SK-N-SH (cell line): ENCODE data around the gene ADCY6. TPM values are rescaled to one million over a fixed set of nuclear protein-coding genes. Genes with fewer than 3 reads are reported as not detected.
"Not testable (repeated sequence)": the region's sequence is repeated elsewhere in the genome, so short reads cannot be mapped to it uniquely, and the experiment has no call there.

Source experiments
- CTCF ChIA-PET: fragments of 300-600, 350-600 bp; formaldehyde crosslinking; extraction: SDS; loops from one replicate; lab custom pipeline; 2021; lab: Yijun Ruan, JAX
- POLR2A ChIA-PET: fragments of 350-600 bp; sonication (Branson Sonifier 250); formaldehyde crosslinking; extraction: SDS; loops from one replicate; lab custom pipeline; 2020; ENCODE audit warnings: antibody characterized with exemption, inconsistent platforms; lab: Yijun Ruan, JAX
- DNase-seq: peaks from one replicate; pipeline ENCODE4 v3.0.0; 2012
- H2AFZ ChIP-seq: fragments of 200-600 bp; sonication (generic); 2 replicates; pipeline ENCODE4 v1.8.1; 2016; ENCODE audit warnings: antibody characterized with exemption, mild to moderate bottlenecking, low read depth
- H3F3A ChIP-seq: fragments of 200-600 bp; sonication (generic); replicated peaks from 2 replicates; pipeline ENCODE3; 2016; ENCODE audit warnings: antibody characterized with exemption, mild to moderate bottlenecking; ENCODE audit not compliant: insufficient read depth
- H3K27ac ChIP-seq, 2 experiments: fragments of 200-500 bp in 1 of 2; fragments of 200-600 bp in 1 of 2; sonication (Bioruptor generic) in 1 of 2; sonication (generic), shearing (Covaris generic) in 1 of 2; 2 replicates each; pipeline versions ENCODE4 v1.5.1 to v1.6.1; 2014 to 2016; ENCODE audit warnings: low read depth in 2 of 2, inconsistent platforms in 1 of 2, low read length in 1 of 2, mild to moderate bottlenecking in 1 of 2, mixed read lengths in 1 of 2
- H3K27me3 ChIP-seq: fragments of 200-600 bp; sonication (generic), shearing (Covaris generic); 2 replicates; pipeline ENCODE4 v1.6.1; 2016; ENCODE audit warnings: mixed run types; ENCODE audit not compliant: insufficient read depth
- H3K36me3 ChIP-seq, 2 experiments: fragments of 200-500 bp in 1 of 2; fragments of 200-600 bp in 1 of 2; sonication (Bioruptor generic) in 1 of 2; sonication (generic) in 1 of 2; replicated peaks in 1 of 2; 2 replicates each; pipeline versions ENCODE3 to v1.5.1; 2014 to 2016; ENCODE audit warnings: low read length in 1 of 2, mild to moderate bottlenecking in 1 of 2; ENCODE audit not compliant: insufficient read depth in 2 of 2, control insufficient read depth in 1 of 2
- H3K4me1 ChIP-seq, 2 experiments: fragments of 200-500 bp in 1 of 2; fragments of 200-600 bp in 1 of 2; sonication (Bioruptor generic) in 1 of 2; sonication (generic), shearing (Covaris generic) in 1 of 2; 2 replicates each; pipeline versions ENCODE4 v1.5.1 to v1.6.1; 2014 to 2016; ENCODE audit warnings: low read depth in 1 of 2, low read length in 1 of 2, mixed run types in 1 of 2; ENCODE audit not compliant: insufficient read depth in 2 of 2, control insufficient read depth in 1 of 2
- H3K4me2 ChIP-seq: fragments of 200-600 bp; sonication (generic), shearing (Covaris generic); 2 replicates; pipeline ENCODE4 v1.6.1; 2017; ENCODE audit warnings: mixed run types
- H3K4me3 ChIP-seq, 2 experiments: fragments of 200-500 bp in 1 of 2; fragments of 200-600 bp in 1 of 2; sonication (Bioruptor generic) in 1 of 2; sonication (generic), shearing (Covaris generic) in 1 of 2; 2 replicates each; pipeline versions ENCODE4 v1.5.1 to v1.8.1; 2014 to 2016; ENCODE audit warnings: low read depth in 2 of 2, inconsistent platforms in 1 of 2, low read length in 1 of 2, mild to moderate bottlenecking in 1 of 2, mixed read lengths in 1 of 2, moderate library complexity in 1 of 2
- H3K79me2 ChIP-seq: fragments of 200-600 bp; sonication (generic); 2 replicates; pipeline ENCODE4 v1.8.1; 2017; ENCODE audit warnings: mild to moderate bottlenecking; ENCODE audit not compliant: insufficient read depth
- H3K9ac ChIP-seq: fragments of 200-600 bp; sonication (generic); 2 replicates; pipeline ENCODE4 v1.6.1; 2017; ENCODE audit warnings: mixed run types
- H3K9me2 ChIP-seq: fragments of 200-600 bp; sonication (generic); 2 replicates; pipeline ENCODE4 v1.6.1; 2017; ENCODE audit warnings: mixed run types
- H3K9me3 ChIP-seq: fragments of 200-600 bp; sonication (generic); 2 replicates; pipeline ENCODE4 v1.6.1; 2017; ENCODE audit warnings: mixed run types, mild to moderate bottlenecking, moderate library complexity
- H4K20me1 ChIP-seq: fragments of 200-600 bp; sonication (generic); 2 replicates; pipeline ENCODE4 v1.6.1; 2017; ENCODE audit warnings: mild to moderate bottlenecking, mixed run types; ENCODE audit not compliant: insufficient read depth
- CHD2 ChIP-seq: fragments of 150-350 bp; IDR thresholded peaks from 2 replicates; pipeline ENCODE4 v1.6.1; 2018; ENCODE audit warnings: low read length; ENCODE audit not compliant: partially characterized antibody
- EP300 ChIP-seq, 2 experiments: IDR thresholded peaks; 2 replicates each; pipeline versions ENCODE4 v1.4.0 to v1.6.1; 2012; ENCODE audit warnings: borderline replicate concordance in 1 of 2, low read depth in 1 of 2, low read length in 1 of 2
- FOXJ3 ChIP-seq: sonication (generic); formaldehyde crosslinking; IDR thresholded peaks from 2 replicates; pipeline ENCODE4 v1.5.1; 2020; ENCODE audit warnings: mild to moderate bottlenecking, missing genetic modification reagents
- GATA2 ChIP-seq: sonication (generic); formaldehyde crosslinking; IDR thresholded peaks from 2 replicates; pipeline ENCODE4 v1.5.0; 2020; ENCODE audit warnings: mild to moderate bottlenecking, missing genetic modification reagents
- JUND ChIP-seq: IDR thresholded peaks from 2 replicates; pipeline ENCODE4 v1.4.0; 2012
- NRF1 ChIP-seq: IDR thresholded peaks from 2 replicates; pipeline ENCODE4 v1.6.1; 2012; ENCODE audit warnings: low read depth, mild to moderate bottlenecking, low read length
- SIN3A ChIP-seq: IDR thresholded peaks from 2 replicates; pipeline ENCODE4 v1.6.1; 2012; ENCODE audit warnings: low read depth, mild to moderate bottlenecking, low read length, moderate library complexity, borderline replicate concordance
- whole genome bisulfite sequencing: methylation state at CpG from one replicate; pipeline ENCODE4 v1.1.6; 2017; ENCODE audit warnings: low lambda C conversion rate; 5-methylcytosine and 5-hydroxymethylcytosine counted together
- polyA plus RNA-seq, 3 experiments: library from polyadenylated mRNA; depleted of rRNA; stranded (reverse); fragments of >200 nt; gene quantifications; 2 replicates each; pipeline ENCODE4 v1.2.3, GENCODE V29; 2012
- TF ChIP-seq, protein P1 (sequence below): IDR thresholded peaks from 2 replicates; pipeline ENCODE4 v1.4.0; 2012; ENCODE audit warnings: low read depth, borderline replicate concordance
- TF ChIP-seq, protein P2 (sequence below): IDR thresholded peaks from 2 replicates; pipeline ENCODE4; 2012
- TF ChIP-seq, protein P3 (sequence below): IDR thresholded peaks from 2 replicates; pipeline ENCODE4 v1.4.0; 2012; ENCODE audit warnings: low read depth, borderline replicate concordance

ADCY6 gene
- polyA plus RNA-seq, 1 of the 3 experiments (the other 2 are of a cell fraction) = 36.0 TPM

GRCh38 chr12:48720171-48720570 is 68.7 kb downstream of the ADCY6 start:
- POLR2A ChIA-PET, DNase-seq, H3K27ac ChIP-seq, H3K4me2 ChIP-seq, H3K36me3 ChIP-seq, H3K4me3 ChIP-seq, H3K27me3 ChIP-seq, H2AFZ ChIP-seq, H3K4me1 ChIP-seq, H3K9me3 ChIP-seq, H4K20me1 ChIP-seq, H3K9me2 ChIP-seq, CTCF ChIA-PET, H3K9ac ChIP-seq: not testable (repeated sequence)
- Histone ChIP-seq H3F3A (peaks cover 21% of the 10 kb centered on the region), H3K79me2 (peaks cover 18% of the 10 kb centered on the region)
- 88% methylated on average over 1 of the region's 2 CpGs for WGBS

DNA sequence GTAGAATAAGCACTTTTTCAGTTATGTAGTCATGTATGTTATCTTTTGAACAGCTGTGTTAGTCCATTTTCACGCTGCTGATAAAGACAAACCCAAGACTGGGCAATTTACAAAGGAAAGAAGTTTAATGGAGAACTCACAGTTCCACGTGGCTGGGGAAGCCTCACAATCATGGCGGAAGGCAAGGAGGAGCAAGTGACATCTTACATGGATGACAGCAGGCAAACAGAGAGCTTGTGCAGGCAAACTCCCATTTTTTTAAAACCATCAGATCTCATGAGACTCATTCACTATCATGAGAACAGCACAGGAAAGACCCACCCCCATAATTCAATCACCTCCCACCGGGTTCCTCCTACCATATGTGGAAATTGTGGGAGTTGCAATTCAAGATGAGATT is 69.9 kb downstream of the ADCY6 start:
- H3K4me3 ChIP-seq, H3K27me3 ChIP-seq, H3K4me1 ChIP-seq, POLR2A ChIA-PET, H3K9ac ChIP-seq, H3K36me3 ChIP-seq, H3K9me3 ChIP-seq, H3K4me2 ChIP-seq, DNase-seq, H3K9me2 ChIP-seq, H3K27ac ChIP-seq, H2AFZ ChIP-seq: not testable (repeated sequence)
- H4K20me1 ChIP-seq = peaks cover 17% of the 10 kb centered on the region
- WGBS = 75% methylated on average over 4 of the region's 4 CpGs
- CTCF ChIA-PET = interaction anchor here (1.5 kb wide), 1 partner anchor 96 kb away, joined by 5 read pairs; no protein-coding TSS in a partner anchor
- peaks cover 21% of the 10 kb centered on the region for H3F3A ChIP-seq
- peaks cover 29% of the 10 kb centered on the region for H3K79me2 ChIP-seq

DNA sequence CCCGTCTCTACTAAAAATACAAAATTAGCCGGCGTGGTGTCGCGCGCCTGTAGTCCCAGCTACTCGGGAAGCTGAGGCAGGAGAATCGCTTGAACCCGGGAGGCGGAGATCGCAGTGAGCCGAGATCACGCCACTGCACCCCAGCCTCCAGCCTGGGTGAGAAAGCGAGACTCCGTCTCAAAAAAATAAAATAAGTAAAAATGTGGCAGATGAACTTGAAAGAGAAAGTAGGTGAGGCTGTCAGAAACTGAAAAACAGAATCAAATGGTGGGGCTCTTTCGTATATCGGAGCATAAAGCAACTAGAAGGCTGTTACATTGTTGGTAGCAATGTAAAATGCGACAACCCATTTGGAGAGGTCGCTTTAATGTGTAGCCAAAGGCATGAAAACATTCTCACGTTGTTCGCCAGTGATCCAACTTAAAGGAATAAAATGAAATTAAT is 71.6 kb downstream of the ADCY6 start:
- no peak for DNase-seq

More for the DNA sequence above, 71.6 kb downstream of the ADCY6 start:
- H3K36me3 ChIP-seq = peaks cover 11 to 26% of the 10 kb centered on the region in 2 experiments
- H3K79me2 ChIP-seq = peaks cover 47% of the 10 kb centered on the region
- peak overlapping the region; percentile 77 for H3K4me2 ChIP-seq
- no peaks in the 10 kb centered on the region for H3K27me3 ChIP-seq
- peak overlapping the region; percentile 76 to 80 for H3K4me3 ChIP-seq
- H3K9me3 ChIP-seq = no peaks in the 10 kb centered on the region
- H2AFZ ChIP-seq = peak overlapping the region; percentile 97
- POLR2A ChIA-PET = no interaction called here
- H3K27ac ChIP-seq = peak overlapping the region; percentile 78 to 93
- CTCF ChIA-PET = interaction anchor here (1.2 kb wide), 1 partner anchor 36 kb away, joined by 5 read pairs; no protein-coding TSS in a partner anchor
- H4K20me1 ChIP-seq = peaks cover 25% of the 10 kb centered on the region
- 7% methylated on average over 20 of the region's 21 CpGs for WGBS
- TF ChIP-seq CHD2 (no peak), EP300 (IDR thresholded peaks at IDR 0.05; ENCODE audit: borderline replicate concordance in 1 of 2, low read depth in 1 of 2, low read length in 1 of 2) (no peak), SIN3A (no peak), JUND (no peak), GATA2 (CRISPR knock-in tag) (no peak), NRF1 (no peak), FOXJ3 (CRISPR knock-in tag) (no peak)
- TF ChIP-seq, protein P1, sequence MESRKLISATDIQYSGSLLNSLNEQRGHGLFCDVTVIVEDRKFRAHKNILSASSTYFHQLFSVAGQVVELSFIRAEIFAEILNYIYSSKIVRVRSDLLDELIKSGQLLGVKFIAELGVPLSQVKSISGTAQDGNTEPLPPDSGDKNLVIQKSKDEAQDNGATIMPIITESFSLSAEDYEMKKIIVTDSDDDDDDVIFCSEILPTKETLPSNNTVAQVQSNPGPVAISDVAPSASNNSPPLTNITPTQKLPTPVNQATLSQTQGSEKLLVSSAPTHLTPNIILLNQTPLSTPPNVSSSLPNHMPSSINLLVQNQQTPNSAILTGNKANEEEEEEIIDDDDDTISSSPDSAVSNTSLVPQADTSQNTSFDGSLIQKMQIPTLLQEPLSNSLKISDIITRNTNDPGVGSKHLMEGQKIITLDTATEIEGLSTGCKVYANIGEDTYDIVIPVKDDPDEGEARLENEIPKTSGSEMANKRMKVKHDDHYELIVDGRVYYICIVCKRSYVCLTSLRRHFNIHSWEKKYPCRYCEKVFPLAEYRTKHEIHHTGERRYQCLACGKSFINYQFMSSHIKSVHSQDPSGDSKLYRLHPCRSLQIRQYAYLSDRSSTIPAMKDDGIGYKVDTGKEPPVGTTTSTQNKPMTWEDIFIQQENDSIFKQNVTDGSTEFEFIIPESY = no peak
- TF ChIP-seq, protein P2, sequence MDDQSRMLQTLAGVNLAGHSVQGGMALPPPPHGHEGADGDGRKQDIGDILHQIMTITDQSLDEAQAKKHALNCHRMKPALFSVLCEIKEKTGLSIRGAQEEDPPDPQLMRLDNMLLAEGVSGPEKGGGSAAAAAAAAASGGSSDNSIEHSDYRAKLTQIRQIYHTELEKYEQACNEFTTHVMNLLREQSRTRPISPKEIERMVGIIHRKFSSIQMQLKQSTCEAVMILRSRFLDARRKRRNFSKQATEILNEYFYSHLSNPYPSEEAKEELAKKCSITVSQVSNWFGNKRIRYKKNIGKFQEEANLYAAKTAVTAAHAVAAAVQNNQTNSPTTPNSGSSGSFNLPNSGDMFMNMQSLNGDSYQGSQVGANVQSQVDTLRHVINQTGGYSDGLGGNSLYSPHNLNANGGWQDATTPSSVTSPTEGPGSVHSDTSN = no peak
- TF ChIP-seq, protein P3, sequence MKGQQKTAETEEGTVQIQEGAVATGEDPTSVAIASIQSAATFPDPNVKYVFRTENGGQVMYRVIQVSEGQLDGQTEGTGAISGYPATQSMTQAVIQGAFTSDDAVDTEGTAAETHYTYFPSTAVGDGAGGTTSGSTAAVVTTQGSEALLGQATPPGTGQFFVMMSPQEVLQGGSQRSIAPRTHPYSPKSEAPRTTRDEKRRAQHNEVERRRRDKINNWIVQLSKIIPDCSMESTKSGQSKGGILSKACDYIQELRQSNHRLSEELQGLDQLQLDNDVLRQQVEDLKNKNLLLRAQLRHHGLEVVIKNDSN = no peak
- no peaks in the 10 kb centered on the region for H3K9me2 ChIP-seq
- H3F3A ChIP-seq = peaks cover 21% of the 10 kb centered on the region
- peak overlapping the region; percentile 91 for H3K9ac ChIP-seq
- H3K4me1 ChIP-seq = peaks cover 5 to 6% of the 10 kb centered on the region in 2 experiments; a peak in 2 of 4 replicates
